HG03469 (cell line): ENCODE results near the gene ARRDC2.

Source experiments
- ATAC-seq: cut with Tn5 transposase; IDR thresholded peaks from one replicate; pipeline ENCODE4 v1.9.1; 2021; ENCODE audit warnings: mild to moderate bottlenecking, moderate library complexity, moderate number of reproducible peaks; ENCODE audit not compliant: unreplicated experiment

Gene ARRDC2

GRCh38 chr19:18057557-18057956 is 49.6 kb downstream of the ARRDC2 start:
- ATAC-seq, result no peak

DNA sequence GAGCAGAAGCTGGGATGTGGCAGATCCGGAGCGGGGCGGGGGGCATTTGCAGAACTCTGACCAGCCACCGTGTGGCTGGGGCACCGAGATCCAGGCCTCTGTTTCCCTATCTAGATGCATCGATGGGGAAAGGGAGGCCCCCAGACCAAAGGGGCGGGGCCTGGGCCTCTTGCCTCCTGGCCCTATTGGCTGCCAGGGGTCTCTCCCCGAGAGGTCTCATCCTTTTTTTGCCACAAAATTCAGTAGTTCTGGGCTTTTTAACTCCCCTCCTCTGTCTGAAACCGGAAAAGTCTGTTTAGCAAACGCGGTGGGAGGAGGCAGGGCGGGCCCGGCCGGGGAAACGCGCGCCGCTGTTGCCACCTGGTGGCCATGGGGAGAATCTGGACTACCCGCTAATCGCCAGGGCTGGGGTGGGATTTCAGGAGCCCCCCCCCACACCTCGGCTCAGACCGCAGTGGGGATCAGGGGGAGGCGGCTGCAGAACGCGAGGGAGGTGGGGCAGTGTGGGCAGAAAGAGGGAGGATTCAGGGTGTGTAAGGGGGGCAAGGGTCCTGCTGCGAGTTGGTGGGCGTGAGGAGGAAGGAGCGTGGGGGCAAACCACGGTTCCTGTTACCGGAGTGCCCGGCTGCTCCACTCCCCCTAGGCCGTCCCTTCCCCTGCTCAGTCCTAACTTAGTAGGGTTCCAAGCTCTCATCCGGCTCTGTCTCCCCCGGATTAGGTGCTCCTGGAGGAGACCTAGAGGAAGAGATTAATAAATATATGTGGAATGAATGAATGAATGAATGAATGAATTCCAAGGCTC is 50.4 kb downstream of the ARRDC2 start:
- ATAC-seq, result no peak

- ATAC-seq, result no peak
Measured at GRCh38 chr19:18059297-18059696, 51.3 kb downstream of the ARRDC2 start.

DNA sequence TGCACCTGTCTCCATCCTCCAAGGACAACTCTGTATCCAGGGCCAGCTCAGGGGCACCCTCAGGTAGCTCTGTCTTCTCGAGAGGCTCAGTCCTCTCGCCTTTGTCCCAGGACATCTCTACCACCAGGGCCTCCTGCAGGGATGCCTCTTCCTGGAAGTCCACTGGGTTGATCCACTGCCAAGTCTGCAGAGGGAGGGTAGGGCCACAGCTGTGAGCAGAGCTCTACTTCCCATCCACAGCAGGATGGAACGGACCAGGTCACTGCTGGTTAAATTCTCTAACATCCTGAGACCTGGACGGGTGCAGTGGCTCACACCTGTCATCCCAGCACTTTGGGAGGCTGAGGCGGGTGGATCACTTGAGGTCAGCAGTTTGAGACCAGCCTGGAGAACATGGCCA is 51.9 kb downstream of the ARRDC2 start:
- no peak for ATAC-seq

DNA sequence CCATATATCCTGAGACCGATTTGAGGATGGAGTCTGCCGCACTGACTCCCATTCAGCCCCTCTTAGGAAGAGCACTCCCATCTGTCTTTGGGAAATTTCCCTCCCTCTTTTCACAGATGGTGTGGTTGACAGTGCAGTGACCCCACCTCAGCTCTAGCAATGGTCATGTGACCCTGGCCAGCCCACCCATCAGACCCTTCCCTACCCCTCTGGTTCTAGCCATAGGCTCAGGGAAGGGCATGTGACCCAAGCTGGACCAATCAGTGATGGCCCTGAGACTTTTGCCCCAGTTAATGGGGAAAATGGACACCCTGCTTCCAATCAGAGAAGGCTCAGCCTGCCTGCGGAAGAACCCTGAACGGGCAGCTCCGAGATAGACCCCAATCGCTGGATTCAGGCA is 52.5 kb downstream of the ARRDC2 start:
- ATAC-seq, result no peak

DNA sequence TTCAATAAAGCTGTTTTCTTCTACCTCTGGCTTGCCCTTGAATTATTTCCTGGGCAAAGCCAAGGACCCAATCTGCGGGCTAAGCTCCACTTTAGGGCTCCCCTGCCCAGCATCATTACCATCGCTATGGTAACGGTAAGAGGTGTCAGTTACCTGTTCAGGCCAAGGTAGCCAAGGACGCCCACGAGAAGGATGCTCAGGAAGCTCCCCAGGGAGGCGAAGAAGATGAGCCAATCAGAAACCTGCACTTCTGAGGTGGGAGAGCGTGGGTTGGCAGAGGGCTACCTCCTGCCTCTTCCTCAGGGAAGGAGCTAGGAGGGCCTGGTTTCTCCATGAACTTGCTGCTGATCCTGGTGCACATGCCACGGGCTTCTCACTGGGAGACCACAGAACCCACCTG is 54.1 kb downstream of the ARRDC2 start:
- no peak for ATAC-seq

- ATAC-seq, result no peak
Measured at GRCh38 chr19:18063463-18063862, 55.5 kb downstream of the ARRDC2 start.
